B cell (primary cell): ENCODE results near the gene CFAP157. TPM values are rescaled to one million over a fixed set of nuclear protein-coding genes. Genes with fewer than 3 reads are reported as not detected.

Experiments used
- ATAC-seq: fragments of 200-7000 bp; cut with Tn5 transposase; one replicate; pipeline ENCODE4 v1.10.0; 2021; ENCODE audit warnings: low read depth, mild to moderate bottlenecking, moderate number of reproducible peaks, moderate library complexity
- CTCF ChIA-PET: fragments of 350-600 bp; sonication (Branson Sonifier 250); formaldehyde crosslinking; loops from one replicate; lab custom pipeline; 2021; ENCODE audit warnings: antibody characterized with exemption, inconsistent platforms; lab: Charles Lee
- POLR2A ChIA-PET: fragments of 350-600 bp; sonication (Branson Sonifier 250); formaldehyde crosslinking; loops from one replicate; lab custom pipeline; 2021; ENCODE audit warnings: antibody characterized with exemption; lab: Charles Lee
- DNase-seq: peaks from one replicate; pipeline ENCODE4 v3.0.0; 2013
- H2AFZ ChIP-seq: 2 replicates; pipeline ENCODE4 v1.6.1; 2012; ENCODE audit warnings: mild to moderate bottlenecking, low read depth, low read length; ENCODE audit not compliant: insufficient read depth, poor library complexity, severe bottlenecking
- H3K27ac ChIP-seq, 2 donors: 1 replicate in 1 of 2; 2 replicates in 1 of 2; pipeline ENCODE4 v1.5.1; 2012 to 2013; ENCODE audit warnings: low read length in 2 of 2, mild to moderate bottlenecking in 2 of 2, moderate library complexity in 1 of 2
- H3K27me3 ChIP-seq, 4 experiments: fragments of 200-600 bp in 1 of 4; sonication (generic) in 1 of 4; replicated peaks in 1 of 4; 1 replicate in 2 of 4; 2 replicates in 2 of 4; pipeline versions ENCODE4 v1.6.1 to v1.7.0; 2013 to 2016; ENCODE audit warnings: low read length in 3 of 4, mild to moderate bottlenecking in 2 of 4, mixed read lengths in 1 of 4, moderate library complexity in 1 of 4; ENCODE audit not compliant: insufficient read depth in 4 of 4, control insufficient read depth in 3 of 4; ENCODE audit errors: control extremely low read depth in 1 of 4
- H3K36me3 ChIP-seq, 2 experiments: replicated peaks in 1 of 2; 1 replicate in 1 of 2; 2 replicates in 1 of 2; pipeline versions ENCODE4 v1.6.1 to v1.7.1; 2013; ENCODE audit warnings: low read length in 1 of 2; ENCODE audit not compliant: insufficient read depth in 2 of 2, control insufficient read depth in 1 of 2; ENCODE audit errors: control extremely low read depth in 1 of 2, extremely low read depth in 1 of 2
- H3K4me1 ChIP-seq, 2 donors: fragments of 200-600 bp in 1 of 2; sonication (generic) in 1 of 2; 1 replicate in 1 of 2; 2 replicates in 1 of 2; pipeline versions ENCODE4 v1.5.1 to v1.6.1; 2013 to 2017; ENCODE audit warnings: low read length in 2 of 2; ENCODE audit not compliant: control insufficient read depth in 2 of 2, insufficient read depth in 2 of 2
- H3K4me2 ChIP-seq: replicated peaks from 2 replicates; pipeline ENCODE3; 2012; ENCODE audit warnings: mild to moderate bottlenecking, low read depth, low read length; ENCODE audit not compliant: poor library complexity, severe bottlenecking
- H3K4me3 ChIP-seq, 5 experiments: fragments of 200-600 bp in 1 of 5; sonication (generic) in 1 of 5; 1 replicate in 3 of 5; 2 replicates in 2 of 5; pipeline versions ENCODE4 v1.5.1 to v1.7.0; 2011 to 2016; ENCODE audit warnings: low read length in 4 of 5, mild to moderate bottlenecking in 4 of 5, low read depth in 2 of 5, control low read depth in 1 of 5, moderate library complexity in 1 of 5; ENCODE audit not compliant: insufficient read depth in 1 of 5; ENCODE audit errors: control extremely low read depth in 1 of 5, extremely low read depth in 1 of 5
- H3K79me2 ChIP-seq: fragments of 200-600 bp; sonication (generic); one replicate; pipeline ENCODE4 v1.6.0; 2016; ENCODE audit warnings: low read length; ENCODE audit not compliant: control insufficient read depth, insufficient read depth
- H3K9ac ChIP-seq: fragments of 200-600 bp; sonication (generic); 2 replicates; pipeline ENCODE4 v1.6.1; 2017; ENCODE audit warnings: mild to moderate bottlenecking, low read length, moderate library complexity
- H3K9me3 ChIP-seq, 3 donors: one replicate each; pipeline versions ENCODE4 v1.6.1 to v1.7.1; 2013; ENCODE audit warnings: low read length in 2 of 3; ENCODE audit not compliant: control insufficient read depth in 2 of 3, insufficient read depth in 1 of 3; ENCODE audit errors: control extremely low read depth in 1 of 3
- H4K20me1 ChIP-seq: 2 replicates; pipeline ENCODE4 v1.6.0; 2012; ENCODE audit warnings: mild to moderate bottlenecking, low read length; ENCODE audit not compliant: insufficient read depth, control insufficient read depth, poor library complexity, severe bottlenecking
- H3K27ac Mint-ChIP-seq: one replicate; pipeline ENCODE4 v1.8.0; 2021; ENCODE audit warnings: mixed read lengths
- H3K27me3 Mint-ChIP-seq: one replicate; pipeline ENCODE4 v1.8.0; 2021; ENCODE audit warnings: mixed read lengths
- H3K4me1 Mint-ChIP-seq: one replicate; pipeline ENCODE4 v1.8.0; 2021; ENCODE audit warnings: mixed read lengths
- H3K4me3 Mint-ChIP-seq: one replicate; pipeline ENCODE4 v1.8.0; 2021; ENCODE audit warnings: mixed read lengths
- H3K9me3 Mint-ChIP-seq: one replicate; pipeline ENCODE4 v1.8.0; 2022; ENCODE audit warnings: mixed read lengths; ENCODE audit not compliant: insufficient read depth
- EZH2 ChIP-seq: IDR thresholded peaks from 2 replicates; pipeline ENCODE4 v1.6.1; 2012; ENCODE audit warnings: borderline replicate concordance, low read depth, mild to moderate bottlenecking, moderate library complexity, low read length; ENCODE audit not compliant: insufficient read depth, poor library complexity, severe bottlenecking
- WGBS: methylation state at CpG from one replicate; pipeline ENCODE4 v1.1.5; 2013; ENCODE audit warnings: missing lambda C conversion rate; ENCODE audit not compliant: insufficient coverage; 5-methylcytosine and 5-hydroxymethylcytosine counted together
- intact Hi-C: fragments of 100-400 bp; cut with micrococcal nuclease; formaldehyde crosslinking; loops from one replicate; pipeline ENCODE4 v1.10.0; 2022
- polyA plus RNA-seq: library from polyadenylated mRNA; depleted of rRNA; stranded (reverse); fragments of >200 nt; gene quantifications from 2 replicates; pipeline ENCODE4 v1.2.3, GENCODE V29; 2012
- total RNA-seq, 2 donors: library from RNA; stranded (reverse); fragments of 120-200 nt in 1 of 2; gene quantifications; 1 replicate in 1 of 2; 2 replicates in 1 of 2; pipeline versions ENCODE4 v1.2.3 to v1.2.4, GENCODE V29; 2013 to 2022
- TF ChIP-seq, protein P1 (sequence below): fragments of 200-600 bp; IDR thresholded peaks from one replicate; pipeline ENCODE4 v1.8.0; 2022; ENCODE audit warnings: antibody characterized with exemption, mild to moderate bottlenecking

CFAP157 gene
- total and polyA plus RNA-seq, 2 donors (not counting 1 experiment from before 2014, with no cell fraction given) = 0.03 TPM; not detected in 1

GRCh38 chr9:127692071-127692470 lies 14.7 kb upstream of the CFAP157 start:
- Histone ChIP-seq H3K4me3 (no peak overlapping the region), H4K20me1 (no peaks in the 10 kb centered on the region), H3K27me3 (no peaks in the 10 kb centered on the region), H3K36me3 (no peaks in the 10 kb centered on the region), H3K4me1 (no peaks in the 10 kb centered on the region), H3K79me2 (no peaks in the 10 kb centered on the region), H3K9ac (no peak overlapping the region), H3K9me3 (no peaks in the 10 kb centered on the region), H2AFZ (no peak overlapping the region), H3K4me2 (no peak overlapping the region), H3K27ac (no peak overlapping the region)
- Mint-ChIP-seq H3K27me3 (no peaks in the 10 kb centered on the region), H3K9me3 (no peaks in the 10 kb centered on the region), H3K27ac (no peak overlapping the region), H3K4me3 (no peak overlapping the region), H3K4me1 (no peaks in the 10 kb centered on the region)
- intact Hi-C loops = no loop called here
- WGBS = 92% methylated on average over 11 of the region's 20 CpGs
- no peak for ATAC-seq
- no peak for DNase-seq
- ChIA-PET POLR2A (no interaction called here), CTCF (no interaction called here)
- TF ChIP-seq, protein P1, sequence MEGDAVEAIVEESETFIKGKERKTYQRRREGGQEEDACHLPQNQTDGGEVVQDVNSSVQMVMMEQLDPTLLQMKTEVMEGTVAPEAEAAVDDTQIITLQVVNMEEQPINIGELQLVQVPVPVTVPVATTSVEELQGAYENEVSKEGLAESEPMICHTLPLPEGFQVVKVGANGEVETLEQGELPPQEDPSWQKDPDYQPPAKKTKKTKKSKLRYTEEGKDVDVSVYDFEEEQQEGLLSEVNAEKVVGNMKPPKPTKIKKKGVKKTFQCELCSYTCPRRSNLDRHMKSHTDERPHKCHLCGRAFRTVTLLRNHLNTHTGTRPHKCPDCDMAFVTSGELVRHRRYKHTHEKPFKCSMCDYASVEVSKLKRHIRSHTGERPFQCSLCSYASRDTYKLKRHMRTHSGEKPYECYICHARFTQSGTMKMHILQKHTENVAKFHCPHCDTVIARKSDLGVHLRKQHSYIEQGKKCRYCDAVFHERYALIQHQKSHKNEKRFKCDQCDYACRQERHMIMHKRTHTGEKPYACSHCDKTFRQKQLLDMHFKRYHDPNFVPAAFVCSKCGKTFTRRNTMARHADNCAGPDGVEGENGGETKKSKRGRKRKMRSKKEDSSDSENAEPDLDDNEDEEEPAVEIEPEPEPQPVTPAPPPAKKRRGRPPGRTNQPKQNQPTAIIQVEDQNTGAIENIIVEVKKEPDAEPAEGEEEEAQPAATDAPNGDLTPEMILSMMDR = no peak
- no peak for TF ChIP-seq EZH2

DNA sequence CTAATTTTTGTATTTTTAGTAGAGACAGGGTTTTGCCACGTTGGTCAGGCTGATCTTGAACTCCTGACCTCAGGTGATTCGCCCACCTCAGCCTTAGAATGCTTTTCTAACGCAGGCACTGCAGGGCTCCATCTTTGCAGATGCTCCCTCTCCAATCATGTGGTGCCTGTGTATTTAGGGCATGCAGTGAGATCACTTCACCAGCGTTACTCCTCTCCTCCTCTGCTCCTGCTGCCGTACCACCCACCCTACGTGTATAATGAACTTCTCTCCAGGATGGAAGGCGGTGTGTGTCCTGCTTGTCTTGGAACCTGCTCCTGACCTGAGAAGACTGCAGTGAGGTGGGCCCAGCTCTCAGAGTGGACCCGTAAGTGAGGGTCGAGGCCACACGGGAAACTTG lies 13.6 kb upstream of the CFAP157 start:
- Histone ChIP-seq H3K9ac (no peak overlapping the region), H3K4me1 (no peaks in the 10 kb centered on the region), H3K79me2 (no peaks in the 10 kb centered on the region), H4K20me1 (no peaks in the 10 kb centered on the region), H3K27me3 (no peaks in the 10 kb centered on the region), H2AFZ (no peak overlapping the region), H3K4me3 (no peak overlapping the region), H3K4me2 (no peak overlapping the region), H3K9me3 (no peaks in the 10 kb centered on the region), H3K36me3 (no peaks in the 10 kb centered on the region), H3K27ac (no peak overlapping the region)
- Mint-ChIP-seq H3K4me3 (no peak overlapping the region), H3K9me3 (no peaks in the 10 kb centered on the region), H3K4me1 (peaks cover 2% of the 10 kb centered on the region), H3K27ac (no peak overlapping the region), H3K27me3 (no peaks in the 10 kb centered on the region)
- no peak for ATAC-seq
- DNase-seq = no peak
- POLR2A ChIA-PET = no interaction called here
- WGBS = 93% methylated on average over 7 of the region's 10 CpGs
- no peak for TF ChIP-seq EZH2
- TF ChIP-seq, protein P1 = no peak
- intact Hi-C loops = no loop called here
- CTCF ChIA-PET = no interaction called here
